HCT116 (cell line): ENCODE results near the gene CHST3. TPM values are rescaled to one million over a fixed set of nuclear protein-coding genes. Genes with fewer than 3 reads are reported as not detected.

Experiments
- ATAC-seq: fragments of 200-7000 bp; cut with Tn5 transposase; 2 replicates; pipeline ENCODE4 v1.9.1; 2020; ENCODE audit warnings: mild to moderate bottlenecking, moderate library complexity
- BruUV-seq: library from RNA; stranded (reverse); fragments of 400-500 nt; replicated peaks from 2 replicates; lab custom pipeline; 2021; lab: Mats Ljungman, UMichigan
- CTCF ChIA-PET: fragments of 300-600 bp; sonication (Branson Sonifier 250); formaldehyde crosslinking; loops from one replicate; lab custom pipeline; 2021; ENCODE audit warnings: antibody characterized with exemption; lab: Charles Lee
- POLR2A ChIA-PET: fragments of 300-600, 350-600 bp; sonication (Branson Sonifier 250); formaldehyde crosslinking; loops from one replicate; lab custom pipeline; 2021; ENCODE audit warnings: antibody characterized with exemption; lab: Charles Lee
- RAD21 ChIA-PET, 2 experiments: fragments of 300-600 bp; sonication (Branson Sonifier 250); formaldehyde crosslinking; loops; one replicate each; lab custom pipeline; 2023; ENCODE audit warnings: low total read pairs in 2 of 2; ENCODE audit not compliant: uncharacterized antibody in 2 of 2, unreplicated experiment in 2 of 2, low non-redundant PET in 1 of 2; lab: Charles Lee
- DNase-seq: peaks from one replicate; pipeline ENCODE4 v3.0.0-alpha.2; 2010; ENCODE audit warnings: low read depth, low spot score
- H2AFZ ChIP-seq: fragments of 200-600 bp; shearing (Covaris generic), sonication (generic); 2 replicates; pipeline ENCODE4 v1.6.1; 2017; ENCODE audit warnings: low read depth, mixed run types, mixed read lengths, antibody characterized with exemption, low read length; ENCODE audit not compliant: poor library complexity, severe bottlenecking
- H3K27ac ChIP-seq: 2 replicates; pipeline ENCODE4 v1.5.1; 2012; ENCODE audit warnings: low read depth, low read length
- H3K27me3 ChIP-seq: fragments of 200-600 bp; sonication (generic); 2 replicates; pipeline ENCODE4 v1.6.1; 2016; ENCODE audit warnings: mixed run types, low read length, mixed read lengths; ENCODE audit not compliant: insufficient read depth
- H3K36me3 ChIP-seq, 2 experiments: fragments of 200-500 bp in 1 of 2; fragments of 200-600 bp in 1 of 2; sonication (Bioruptor generic) in 1 of 2; sonication (generic) in 1 of 2; 2 replicates each; pipeline versions ENCODE4 v1.5.1 to v1.6.1; 2014 to 2016; ENCODE audit warnings: low read length in 2 of 2, inconsistent platforms in 1 of 2, mixed read lengths in 1 of 2, mixed run types in 1 of 2; ENCODE audit not compliant: insufficient read depth in 2 of 2, control insufficient read depth in 1 of 2
- H3K4me1 ChIP-seq, 2 experiments: fragments of 200-600 bp in 1 of 2; sonication (generic) in 1 of 2; 2 replicates each; pipeline versions ENCODE4 v1.5.1 to v1.6.1; 2012 to 2017; ENCODE audit warnings: low read length in 2 of 2, inconsistent platforms in 1 of 2, mild to moderate bottlenecking in 1 of 2, mixed read lengths in 1 of 2, mixed run types in 1 of 2, moderate library complexity in 1 of 2; ENCODE audit not compliant: insufficient read depth in 2 of 2, control insufficient read depth in 1 of 2
- H3K4me2 ChIP-seq: fragments of 200-600 bp; sonication (generic); 2 replicates; pipeline ENCODE4 v1.6.1; 2017; ENCODE audit warnings: mixed run types, low read length, mixed read lengths
- H3K4me3 ChIP-seq, 2 experiments: fragments of 200-600 bp in 1 of 2; sonication (generic) in 1 of 2; replicated peaks in 1 of 2; 2 replicates each; pipeline ENCODE4 v1.5.1; 2011 to 2016; ENCODE audit warnings: low read length in 2 of 2, control low read depth in 1 of 2, low read depth in 1 of 2, mild to moderate bottlenecking in 1 of 2, mixed read lengths in 1 of 2, mixed run types in 1 of 2
- H3K79me2 ChIP-seq: fragments of 200-600 bp; sonication (generic); 2 replicates; pipeline ENCODE4 v1.6.1; 2017; ENCODE audit warnings: mild to moderate bottlenecking, mixed run types, low read length, moderate library complexity, mixed read lengths; ENCODE audit not compliant: insufficient read depth
- H3K9ac ChIP-seq: fragments of 200-600 bp; sonication (generic); 2 replicates; pipeline ENCODE4 v1.6.1; 2016; ENCODE audit warnings: low read length, mixed read lengths
- H3K9me2 ChIP-seq: fragments of 200-600 bp; sonication (generic), shearing (Covaris generic); 2 replicates; pipeline ENCODE4 v1.6.1; 2017; ENCODE audit warnings: mixed run types, mild to moderate bottlenecking, moderate library complexity; ENCODE audit not compliant: insufficient read depth
- H3K9me3 ChIP-seq, 2 experiments: fragments of 200-500 bp in 1 of 2; fragments of 200-600 bp in 1 of 2; sonication (Bioruptor generic) in 1 of 2; sonication (generic) in 1 of 2; 2 replicates each; pipeline ENCODE4 v1.6.1; 2014 to 2017; ENCODE audit warnings: low read length in 2 of 2, mixed read lengths in 2 of 2, inconsistent platforms in 1 of 2, low read depth in 1 of 2, mild to moderate bottlenecking in 1 of 2, mixed run types in 1 of 2, moderate library complexity in 1 of 2; ENCODE audit not compliant: control insufficient read depth in 1 of 2, insufficient read depth in 1 of 2
- H4K20me1 ChIP-seq: fragments of 200-600 bp; sonication (generic), shearing (Covaris generic); 2 replicates; pipeline ENCODE4 v1.6.1; 2017; ENCODE audit warnings: mixed run types, mild to moderate bottlenecking, moderate library complexity; ENCODE audit not compliant: insufficient read depth
- CBX3 ChIP-seq: IDR thresholded peaks from 2 replicates; pipeline ENCODE4 v1.6.1; 2012; ENCODE audit warnings: low read depth
- CEBPB ChIP-seq: IDR thresholded peaks from 2 replicates; pipeline ENCODE4 v1.6.1; 2012; ENCODE audit warnings: low read depth
- EZH2 ChIP-seq: fragments of 200-600 bp; sonication (generic); IDR thresholded peaks from 2 replicates; pipeline ENCODE4 v1.6.1; 2017; ENCODE audit warnings: antibody characterized with exemption, mixed run types
- FOSL1 ChIP-seq: IDR thresholded peaks from 2 replicates; pipeline ENCODE4 v1.6.1; 2012; ENCODE audit warnings: low read depth
- POLR2A ChIP-seq: IDR thresholded peaks from 2 replicates; pipeline ENCODE4 v1.7.0; 2011; ENCODE audit warnings: borderline replicate concordance; ENCODE audit not compliant: insufficient read depth, insufficient read length; ENCODE audit errors: extremely low read depth
- RAD21 ChIP-seq: IDR thresholded peaks from 2 replicates; pipeline ENCODE4 v1.6.1; 2012; ENCODE audit warnings: low read depth, mild to moderate bottlenecking
- SP1 ChIP-seq: IDR thresholded peaks from 2 replicates; pipeline ENCODE4 v1.6.1; 2012; ENCODE audit warnings: low read depth
- TCF7L2 ChIP-seq: IDR thresholded peaks from 2 replicates; pipeline ENCODE4 v1.7.0; 2011; ENCODE audit warnings: borderline replicate concordance, inconsistent platforms; ENCODE audit not compliant: insufficient read depth, insufficient read length; ENCODE audit errors: extremely low read depth
- YY1 ChIP-seq: IDR thresholded peaks from 2 replicates; pipeline ENCODE4 v1.6.1; 2011; ENCODE audit warnings: low read length, low read depth, moderate library complexity, mild to moderate bottlenecking; ENCODE audit not compliant: insufficient replicate concordance; ENCODE audit errors: extremely low read depth
- ZNF274 ChIP-seq: fragments of 200-500 bp; sonication (Bioruptor generic); IDR thresholded peaks from 2 replicates; pipeline ENCODE4 v1.6.1; 2014; ENCODE audit warnings: mild to moderate bottlenecking, low read depth, low read length, inconsistent platforms
- intact Hi-C: fragments of 100-400 bp; cut with micrococcal nuclease; formaldehyde crosslinking; loops from 2 replicates; pipeline ENCODE4 v1.10.0; 2022
- total RNA-seq: library from RNA; stranded (reverse); gene quantifications from one replicate; pipeline ENCODE4 v1.2.1, GENCODE V29; 2021; ENCODE audit not compliant: unreplicated experiment
- TF ChIP-seq, protein P1 (sequence below): IDR thresholded peaks from 2 replicates; pipeline ENCODE4 v1.6.1; 2012; ENCODE audit warnings: low read depth
- TF ChIP-seq, protein P2 (sequence below): IDR thresholded peaks from 2 replicates; pipeline ENCODE4 v1.6.1; 2011; ENCODE audit warnings: mild to moderate bottlenecking, low read length, moderate library complexity; ENCODE audit not compliant: insufficient replicate concordance; ENCODE audit errors: extremely low read depth
- TF ChIP-seq, protein P3 (sequence below): IDR thresholded peaks from 2 replicates; pipeline ENCODE4 v1.6.1; 2012

The CHST3 gene
- total RNA-seq, 1 experiment from 2014 or later = 10.6 TPM

DNA sequence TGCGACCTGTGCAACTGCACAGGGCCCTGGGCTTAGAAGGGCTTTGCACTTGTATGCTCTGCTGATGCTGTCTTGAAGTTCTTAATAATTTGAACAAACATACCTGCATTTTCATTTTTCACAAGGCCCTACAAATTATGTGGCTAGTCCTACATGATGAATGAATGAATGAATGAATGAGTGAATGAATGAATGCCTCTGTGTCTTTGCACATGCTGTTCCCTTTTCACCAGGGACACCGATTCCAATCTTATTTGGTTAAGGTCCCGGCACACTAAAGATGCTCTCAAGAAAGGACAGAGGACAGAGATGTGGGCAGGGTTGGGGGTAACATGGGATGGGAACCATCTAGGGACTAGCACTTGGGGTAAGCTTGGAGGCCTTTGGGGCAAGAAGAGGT, 39.4 kb upstream of the CHST3 start:
- DNase-seq (no peak), ATAC-seq (no peak)
- H3K9me3 ChIP-seq = no peaks in the 10 kb centered on the region
- TF ChIP-seq, protein P1, sequence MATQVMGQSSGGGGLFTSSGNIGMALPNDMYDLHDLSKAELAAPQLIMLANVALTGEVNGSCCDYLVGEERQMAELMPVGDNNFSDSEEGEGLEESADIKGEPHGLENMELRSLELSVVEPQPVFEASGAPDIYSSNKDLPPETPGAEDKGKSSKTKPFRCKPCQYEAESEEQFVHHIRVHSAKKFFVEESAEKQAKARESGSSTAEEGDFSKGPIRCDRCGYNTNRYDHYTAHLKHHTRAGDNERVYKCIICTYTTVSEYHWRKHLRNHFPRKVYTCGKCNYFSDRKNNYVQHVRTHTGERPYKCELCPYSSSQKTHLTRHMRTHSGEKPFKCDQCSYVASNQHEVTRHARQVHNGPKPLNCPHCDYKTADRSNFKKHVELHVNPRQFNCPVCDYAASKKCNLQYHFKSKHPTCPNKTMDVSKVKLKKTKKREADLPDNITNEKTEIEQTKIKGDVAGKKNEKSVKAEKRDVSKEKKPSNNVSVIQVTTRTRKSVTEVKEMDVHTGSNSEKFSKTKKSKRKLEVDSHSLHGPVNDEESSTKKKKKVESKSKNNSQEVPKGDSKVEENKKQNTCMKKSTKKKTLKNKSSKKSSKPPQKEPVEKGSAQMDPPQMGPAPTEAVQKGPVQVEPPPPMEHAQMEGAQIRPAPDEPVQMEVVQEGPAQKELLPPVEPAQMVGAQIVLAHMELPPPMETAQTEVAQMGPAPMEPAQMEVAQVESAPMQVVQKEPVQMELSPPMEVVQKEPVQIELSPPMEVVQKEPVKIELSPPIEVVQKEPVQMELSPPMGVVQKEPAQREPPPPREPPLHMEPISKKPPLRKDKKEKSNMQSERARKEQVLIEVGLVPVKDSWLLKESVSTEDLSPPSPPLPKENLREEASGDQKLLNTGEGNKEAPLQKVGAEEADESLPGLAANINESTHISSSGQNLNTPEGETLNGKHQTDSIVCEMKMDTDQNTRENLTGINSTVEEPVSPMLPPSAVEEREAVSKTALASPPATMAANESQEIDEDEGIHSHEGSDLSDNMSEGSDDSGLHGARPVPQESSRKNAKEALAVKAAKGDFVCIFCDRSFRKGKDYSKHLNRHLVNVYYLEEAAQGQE = no peak
- no peak for TF ChIP-seq CBX3
- TF ChIP-seq TCF7L2 = no peak
- no peak for TF ChIP-seq RAD21
- no peak for TF ChIP-seq FOSL1
- TF ChIP-seq, protein P2, sequence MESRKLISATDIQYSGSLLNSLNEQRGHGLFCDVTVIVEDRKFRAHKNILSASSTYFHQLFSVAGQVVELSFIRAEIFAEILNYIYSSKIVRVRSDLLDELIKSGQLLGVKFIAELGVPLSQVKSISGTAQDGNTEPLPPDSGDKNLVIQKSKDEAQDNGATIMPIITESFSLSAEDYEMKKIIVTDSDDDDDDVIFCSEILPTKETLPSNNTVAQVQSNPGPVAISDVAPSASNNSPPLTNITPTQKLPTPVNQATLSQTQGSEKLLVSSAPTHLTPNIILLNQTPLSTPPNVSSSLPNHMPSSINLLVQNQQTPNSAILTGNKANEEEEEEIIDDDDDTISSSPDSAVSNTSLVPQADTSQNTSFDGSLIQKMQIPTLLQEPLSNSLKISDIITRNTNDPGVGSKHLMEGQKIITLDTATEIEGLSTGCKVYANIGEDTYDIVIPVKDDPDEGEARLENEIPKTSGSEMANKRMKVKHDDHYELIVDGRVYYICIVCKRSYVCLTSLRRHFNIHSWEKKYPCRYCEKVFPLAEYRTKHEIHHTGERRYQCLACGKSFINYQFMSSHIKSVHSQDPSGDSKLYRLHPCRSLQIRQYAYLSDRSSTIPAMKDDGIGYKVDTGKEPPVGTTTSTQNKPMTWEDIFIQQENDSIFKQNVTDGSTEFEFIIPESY = no peak
- TF ChIP-seq SP1 = no peak
- TF ChIP-seq, protein P3, sequence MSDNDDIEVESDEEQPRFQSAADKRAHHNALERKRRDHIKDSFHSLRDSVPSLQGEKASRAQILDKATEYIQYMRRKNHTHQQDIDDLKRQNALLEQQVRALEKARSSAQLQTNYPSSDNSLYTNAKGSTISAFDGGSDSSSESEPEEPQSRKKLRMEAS = no peak
- no peak for TF ChIP-seq CEBPB
- no peak for TF ChIP-seq YY1
- no peak for TF ChIP-seq POLR2A
- no peak for TF ChIP-seq EZH2
- TF ChIP-seq ZNF274 = no peak
- TF ChIP-seq, all 23 proteins: peak for 0
- Histone ChIP-seq H3K9me2 (no peaks in the 10 kb centered on the region), H3K27me3 (no peaks in the 10 kb centered on the region), H3K4me2 (no peak overlapping the region), H3K9ac (no peak overlapping the region), H3K27ac (no peak overlapping the region), H2AFZ (no peak overlapping the region), H4K20me1 (no peaks in the 10 kb centered on the region), H3K4me1 (peaks cover 0 to 15% of the 10 kb centered on the region in 2 experiments; a peak in 2 of 4 replicates), H3K4me3 (no peak overlapping the region), H3K36me3 (no peaks in the 10 kb centered on the region), H3K79me2 (no peaks in the 10 kb centered on the region)
- ChIA-PET RAD21 (no interaction called here), POLR2A (no interaction called here), CTCF (no interaction called here)
- intact Hi-C loops = no loop called here
- no TSS peak for BruUV-seq
